GM12872 (cell line): Measurements from ENCODE around the gene CHP1.

Experiments
- CTCF ChIP-seq: IDR thresholded peaks from 3 replicates; pipeline ENCODE4 v1.5.1; 2011; ENCODE audit warnings: low read depth, mild to moderate bottlenecking, low read length, moderate library complexity; ENCODE audit not compliant: insufficient read depth

Gene CHP1

GRCh38 chr15:41323611-41324010 lies 92.5 kb downstream of the CHP1 start:
- TF ChIP-seq CTCF, result no peak

- no peak for TF ChIP-seq CTCF
Measured at GRCh38 chr15:41331281-41331680, 100.2 kb downstream of the CHP1 start.
